ENCODE results near the gene MSRB1.
"Not testable (repeated sequence)": the region's sequence is repeated elsewhere in the genome, so short reads cannot be mapped to it uniquely, and the experiment has no call there.

Gene MSRB1

DNA sequence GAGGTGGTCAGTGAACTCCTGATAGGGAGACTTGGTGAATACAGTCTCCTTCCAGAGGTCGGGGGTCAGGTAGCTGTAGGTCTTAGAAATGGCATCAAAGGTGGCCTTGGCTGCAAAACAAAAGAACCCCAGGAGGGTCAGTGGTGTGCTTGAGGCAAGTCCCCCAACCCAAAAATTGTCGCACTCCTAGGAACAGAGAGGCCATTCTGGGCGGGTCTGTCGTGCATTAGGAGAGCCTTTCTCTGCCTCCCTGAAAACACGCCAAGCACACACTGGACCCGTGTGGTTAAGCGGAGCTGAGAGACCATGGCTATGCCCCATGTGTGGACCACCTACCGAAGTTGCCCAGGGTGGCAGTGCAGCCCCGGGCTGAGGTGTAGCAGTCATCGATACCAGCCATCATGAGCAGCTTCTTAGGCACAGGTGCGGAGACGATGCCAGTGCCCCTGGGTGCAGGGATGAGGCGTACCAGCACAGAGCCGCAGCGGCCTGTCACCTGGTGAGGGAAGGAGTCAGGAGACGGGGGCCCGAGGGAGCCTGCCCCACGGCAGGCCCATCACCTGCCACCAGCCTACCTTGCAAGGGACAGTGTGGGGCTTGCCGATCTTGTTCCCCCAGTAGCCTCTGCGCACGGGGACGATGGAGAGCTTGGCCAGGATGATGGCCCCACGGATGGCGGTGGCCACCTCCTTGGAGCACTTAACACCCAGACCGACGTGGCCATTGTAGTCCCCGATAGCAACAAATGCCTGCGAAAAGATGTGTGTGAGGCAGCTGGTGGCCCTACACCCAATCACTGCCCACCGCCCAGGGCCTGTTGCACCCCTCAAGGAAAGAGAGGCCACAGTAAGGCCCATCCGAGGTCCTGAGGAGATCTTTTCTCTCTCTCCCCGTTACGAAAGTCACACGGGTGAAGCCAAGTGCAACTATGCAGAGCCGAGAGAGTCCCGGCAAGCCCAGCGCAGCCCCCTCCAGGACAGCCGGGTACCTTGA lies 19.5 kb upstream of the MSRB1 start:
- H4K91ac ChIP-seq (ENCODE audit: low read depth, low read length, poor library complexity); H3K9me3 ChIP-seq (replicated peaks in 1 of 2; ENCODE audit: control insufficient read depth in 2 of 2, insufficient read depth in 1 of 2, low read depth in 1 of 2, low read length in 2 of 2); DNase-seq (ENCODE audit: low spot score); H2AK5ac ChIP-seq (ENCODE audit: low read depth, low read length); H3K4ac ChIP-seq (ENCODE audit: low read length); H2BK12ac ChIP-seq (ENCODE audit: low read length); H3K27me3 ChIP-seq (ENCODE audit: control insufficient read depth in 3 of 3, insufficient read depth in 3 of 3, low read depth in 1 of 3, low read length in 3 of 3); H2BK120ac ChIP-seq (ENCODE audit: low read depth, low read length); H3K14ac ChIP-seq (ENCODE audit: low read length); H2BK5ac ChIP-seq (ENCODE audit: low read length); H3K4me2 ChIP-seq (ENCODE audit: insufficient read depth, low read length, poor library complexity, severe bottlenecking); H3K18ac ChIP-seq (ENCODE audit: low read length); H2AFZ ChIP-seq (ENCODE audit: low read length); H4K8ac ChIP-seq (ENCODE audit: low read depth, low read length); H2BK15ac ChIP-seq (ENCODE audit: low read length); H3K27ac ChIP-seq (replicated peaks; ENCODE audit: low read length): not testable (repeated sequence)
- peak overlapping the region in 1 of 2 donors; percentile 23 for H3K4me3 ChIP-seq (ENCODE audit: low read length in 2 of 2)
- peaks cover 18 to 36% of the 10 kb centered on the region in 2 donors for H3K36me3 ChIP-seq (replicated peaks in 1 of 2; ENCODE audit: control insufficient read depth in 2 of 2, insufficient read depth in 2 of 2, low read length in 2 of 2)
- H3K79me1 ChIP-seq (ENCODE audit: low read depth, low read length): peaks cover 18% of the 10 kb centered on the region
- peak overlapping the region; percentile 8 for H3K23ac ChIP-seq (ENCODE audit: low read depth, low read length, poor library complexity)
- H3K9ac ChIP-seq (ENCODE audit: low read depth, low read length, poor library complexity): peak overlapping the region; percentile 66
- H3K4me1 ChIP-seq (ENCODE audit: control insufficient read depth in 2 of 2, insufficient read depth in 1 of 2, low read depth in 1 of 2, low read length in 2 of 2): peaks cover 14 to 15% of the 10 kb centered on the region in 2 donors
- no CpG with 5 or more reads among the region's 37 CpGs for WGBS, 2 donors (ENCODE audit: extremely low coverage in 2 of 2, insufficient read length in 2 of 2, insufficient replicate concordance in 1 of 2)

DNA sequence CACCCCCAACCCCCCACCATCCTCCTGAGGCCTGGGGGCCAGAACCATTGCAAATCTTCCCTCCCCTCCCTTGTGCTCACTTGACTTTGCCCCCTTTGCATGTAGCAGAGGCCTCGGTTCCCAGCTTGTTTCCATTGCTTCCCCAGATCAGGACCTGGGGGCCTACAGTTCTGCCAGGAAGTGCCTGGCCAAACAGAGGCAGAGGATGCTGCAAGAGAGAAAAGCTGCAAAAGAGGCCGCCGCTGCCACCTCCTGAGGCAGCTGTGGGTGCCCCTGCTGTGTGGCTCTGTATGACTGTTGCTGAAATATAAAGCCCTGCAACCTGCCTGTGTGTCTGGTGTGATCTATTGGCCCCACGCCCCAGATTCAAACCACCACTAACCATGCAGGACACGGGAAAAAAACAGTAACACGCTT lies 18.7 kb upstream of the MSRB1 start:
- Histone ChIP-seq H4K8ac (ENCODE audit: low read depth, low read length) (no peak overlapping the region), H3K23ac (ENCODE audit: low read depth, low read length, poor library complexity) (no peak overlapping the region), H2BK5ac (ENCODE audit: low read length) (no peak overlapping the region), H3K79me1 (ENCODE audit: low read depth, low read length) (peaks cover 18% of the 10 kb centered on the region), H3K36me3 (replicated peaks in 1 of 2; ENCODE audit: control insufficient read depth in 2 of 2, insufficient read depth in 2 of 2, low read length in 2 of 2) (peaks cover 18 to 36% of the 10 kb centered on the region in 2 donors), H3K4me1 (ENCODE audit: control insufficient read depth in 2 of 2, insufficient read depth in 1 of 2, low read depth in 1 of 2, low read length in 2 of 2) (peaks cover 14 to 15% of the 10 kb centered on the region in 2 donors), H4K91ac (ENCODE audit: low read depth, low read length, poor library complexity) (no peak overlapping the region), H3K9ac (ENCODE audit: low read depth, low read length, poor library complexity) (no peak overlapping the region), H3K14ac (ENCODE audit: low read length) (no peak overlapping the region), H3K18ac (ENCODE audit: low read length) (no peak overlapping the region), H3K4me2 (ENCODE audit: insufficient read depth, low read length, poor library complexity, severe bottlenecking) (no peak overlapping the region), H3K27me3 (ENCODE audit: control insufficient read depth in 3 of 3, insufficient read depth in 3 of 3, low read depth in 1 of 3, low read length in 3 of 3) (no peaks in the 10 kb centered on the region), H3K27ac (replicated peaks; ENCODE audit: low read length) (no peak overlapping the region), H2BK120ac (ENCODE audit: low read depth, low read length) (no peak overlapping the region), H2AK5ac (ENCODE audit: low read depth, low read length) (no peak overlapping the region), H2BK12ac (ENCODE audit: low read length) (no peak overlapping the region), H3K4ac (ENCODE audit: low read length) (no peak overlapping the region), H2AFZ (ENCODE audit: low read length) (no peak overlapping the region), H2BK15ac (ENCODE audit: low read length) (no peak overlapping the region), H3K9me3 (replicated peaks in 1 of 2; ENCODE audit: control insufficient read depth in 2 of 2, insufficient read depth in 1 of 2, low read depth in 1 of 2, low read length in 2 of 2) (no peaks in the 10 kb centered on the region), H3K4me3 (ENCODE audit: low read length in 2 of 2) (peak overlapping the region in 1 of 2 donors; percentile 19)
- no peak for DNase-seq (ENCODE audit: low spot score)
- no CpG with 5 or more reads among the region's 6 CpGs for WGBS, 2 donors (ENCODE audit: extremely low coverage in 2 of 2, insufficient read length in 2 of 2, insufficient replicate concordance in 1 of 2)

DNA sequence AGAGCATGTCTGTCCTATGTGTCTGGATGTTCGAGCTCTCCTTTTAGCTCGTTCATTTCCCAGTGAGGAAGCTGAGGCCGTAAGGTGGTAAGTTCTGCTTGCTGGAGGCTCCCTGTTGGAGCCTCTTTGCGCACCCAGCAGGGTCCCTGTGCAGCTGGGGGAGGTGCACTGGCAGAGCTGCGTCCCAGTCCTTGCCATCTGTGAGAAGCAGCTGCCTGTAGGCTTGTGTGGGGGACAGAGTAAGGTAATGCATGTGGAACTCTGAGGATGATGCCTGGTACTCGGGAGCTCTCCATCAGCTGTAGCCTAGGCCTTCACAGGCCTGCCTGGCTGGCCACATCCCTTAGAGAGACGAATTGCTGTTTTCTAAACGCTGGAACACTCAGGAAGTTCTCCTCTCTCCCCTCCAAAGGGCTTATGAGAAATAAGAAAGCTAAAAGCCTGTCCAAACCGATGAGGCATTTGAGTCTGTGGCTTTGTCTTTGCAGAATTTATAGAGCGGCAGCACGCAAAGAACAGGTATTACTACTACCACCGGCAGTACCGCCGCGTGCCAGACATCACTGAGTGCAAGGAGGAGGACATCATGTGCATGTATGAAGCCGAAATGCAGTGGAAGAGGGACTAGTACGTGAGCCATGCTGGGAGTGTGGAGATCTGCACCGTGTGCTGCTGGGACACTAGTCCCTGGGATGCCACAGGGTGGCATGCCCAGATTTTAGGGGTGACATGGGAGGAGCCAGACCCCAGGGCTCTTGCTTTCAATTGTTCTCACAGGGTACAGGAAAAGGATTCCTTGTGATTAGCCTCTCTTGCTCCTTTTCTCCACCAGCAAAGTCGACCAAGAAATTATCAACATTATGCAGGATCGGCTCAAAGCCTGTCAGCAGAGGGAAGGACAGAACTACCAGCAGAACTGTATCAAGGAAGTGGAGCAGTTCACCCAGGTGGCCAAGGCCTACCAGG lies 17.9 kb upstream of the MSRB1 start:
- Histone ChIP-seq H2BK5ac (ENCODE audit: low read length) (no peak overlapping the region), H3K4me3 (ENCODE audit: low read length in 2 of 2) (peak overlapping the region in 1 of 2 donors; percentile 77), H3K79me1 (ENCODE audit: low read depth, low read length) (peaks cover 17% of the 10 kb centered on the region), H3K36me3 (replicated peaks in 1 of 2; ENCODE audit: control insufficient read depth in 2 of 2, insufficient read depth in 2 of 2, low read length in 2 of 2) (peaks cover 18 to 36% of the 10 kb centered on the region in 2 donors), H3K4ac (ENCODE audit: low read length) (no peak overlapping the region), H2AFZ (ENCODE audit: low read length) (no peak overlapping the region), H2BK120ac (ENCODE audit: low read depth, low read length) (no peak overlapping the region), H3K18ac (ENCODE audit: low read length) (no peak overlapping the region), H4K91ac (ENCODE audit: low read depth, low read length, poor library complexity) (no peak overlapping the region), H3K27ac (replicated peaks; ENCODE audit: low read length) (peak overlapping the region; percentile 18), H3K23ac (ENCODE audit: low read depth, low read length, poor library complexity) (peak overlapping the region; percentile 26), H4K8ac (ENCODE audit: low read depth, low read length) (no peak overlapping the region), H3K4me1 (ENCODE audit: control insufficient read depth in 2 of 2, insufficient read depth in 1 of 2, low read depth in 1 of 2, low read length in 2 of 2) (peaks cover 13 to 14% of the 10 kb centered on the region in 2 donors), H2BK12ac (ENCODE audit: low read length) (no peak overlapping the region), H3K27me3 (ENCODE audit: control insufficient read depth in 3 of 3, insufficient read depth in 3 of 3, low read depth in 1 of 3, low read length in 3 of 3) (no peaks in the 10 kb centered on the region), H3K4me2 (ENCODE audit: insufficient read depth, low read length, poor library complexity, severe bottlenecking) (no peak overlapping the region), H3K9me3 (replicated peaks in 1 of 2; ENCODE audit: control insufficient read depth in 2 of 2, insufficient read depth in 1 of 2, low read depth in 1 of 2, low read length in 2 of 2) (no peaks in the 10 kb centered on the region), H3K14ac (ENCODE audit: low read length) (no peak overlapping the region), H2AK5ac (ENCODE audit: low read depth, low read length) (no peak overlapping the region), H2BK15ac (ENCODE audit: low read length) (no peak overlapping the region), H3K9ac (ENCODE audit: low read depth, low read length, poor library complexity) (peak overlapping the region; percentile 18)
- no CpG with 5 or more reads among the region's 20 CpGs for WGBS, 2 donors (ENCODE audit: extremely low coverage in 2 of 2, insufficient read length in 2 of 2, insufficient replicate concordance in 1 of 2)
- DNase-seq (ENCODE audit: low spot score): no peak
